Measurements from ENCODE around the gene TTYH1.
"Not testable (repeated sequence)": the region's sequence is repeated elsewhere in the genome, so short reads cannot be mapped to it uniquely, and the experiment has no call there.

DNA sequence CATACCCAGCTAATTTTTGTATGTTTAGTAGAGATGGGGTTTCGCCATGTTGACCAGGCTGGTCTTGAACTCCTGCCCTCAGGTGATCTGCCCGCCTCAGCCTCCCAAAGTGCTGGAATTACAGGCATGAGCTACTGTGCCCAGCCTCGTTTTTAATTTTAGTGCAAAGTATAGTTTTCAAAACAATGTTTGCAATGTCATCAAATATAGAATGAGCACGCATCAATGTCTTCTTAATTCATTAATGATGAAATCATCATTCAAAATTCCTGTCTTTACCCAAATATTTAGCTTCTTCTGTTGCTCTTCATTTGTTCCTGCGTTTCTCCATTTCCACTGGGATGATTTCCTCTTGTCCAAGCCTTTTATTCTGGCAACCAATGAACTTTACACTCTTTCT, 43.8 kb upstream of the TTYH1 start:
- not testable (repeated sequence) for TF ChIP-seq POLR2A, POLR2AphosphoS5 (IDR thresholded peaks at IDR 0.05; ENCODE audit: low read depth, low read length)
